Measurements from ENCODE around the gene CCDC88C.

DNA sequence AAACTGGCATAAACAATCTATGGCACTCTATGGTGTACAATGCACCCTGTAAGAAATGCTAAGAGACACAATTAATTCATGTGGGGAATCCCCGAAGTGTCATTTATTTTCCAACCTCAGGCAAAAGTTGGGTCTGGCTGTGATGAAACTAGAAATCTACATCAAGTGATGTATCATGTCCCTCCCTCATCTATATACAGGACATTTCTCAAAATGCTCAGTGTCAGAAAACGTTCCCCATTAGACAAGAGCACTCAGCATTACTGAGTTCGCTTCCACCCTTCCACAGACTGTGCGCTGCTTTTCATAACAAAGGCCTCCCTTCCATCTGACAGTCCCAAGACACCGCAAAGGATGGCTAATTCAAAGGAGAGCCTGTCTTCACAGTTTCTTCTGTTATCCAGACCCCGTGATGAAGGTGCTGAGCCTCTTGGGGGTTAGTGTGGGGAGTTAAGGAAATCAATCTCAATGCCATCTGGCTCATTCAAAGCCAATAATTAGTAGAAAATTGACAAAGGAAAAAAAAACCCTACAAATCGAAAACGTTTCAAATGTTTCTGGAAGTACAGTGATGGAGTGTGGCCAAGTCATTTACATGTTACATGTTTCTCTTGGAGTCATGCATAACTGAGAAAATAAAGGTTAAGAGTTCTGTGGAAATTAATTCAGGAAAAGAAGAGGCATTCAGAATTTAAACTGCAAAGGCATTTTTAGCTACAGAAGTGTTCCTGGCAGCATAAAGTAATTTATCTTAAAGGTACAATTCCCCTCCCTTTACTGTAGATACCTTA is 7.5 kb downstream of the CCDC88C start:
- TF ChIP-seq, protein P1, sequence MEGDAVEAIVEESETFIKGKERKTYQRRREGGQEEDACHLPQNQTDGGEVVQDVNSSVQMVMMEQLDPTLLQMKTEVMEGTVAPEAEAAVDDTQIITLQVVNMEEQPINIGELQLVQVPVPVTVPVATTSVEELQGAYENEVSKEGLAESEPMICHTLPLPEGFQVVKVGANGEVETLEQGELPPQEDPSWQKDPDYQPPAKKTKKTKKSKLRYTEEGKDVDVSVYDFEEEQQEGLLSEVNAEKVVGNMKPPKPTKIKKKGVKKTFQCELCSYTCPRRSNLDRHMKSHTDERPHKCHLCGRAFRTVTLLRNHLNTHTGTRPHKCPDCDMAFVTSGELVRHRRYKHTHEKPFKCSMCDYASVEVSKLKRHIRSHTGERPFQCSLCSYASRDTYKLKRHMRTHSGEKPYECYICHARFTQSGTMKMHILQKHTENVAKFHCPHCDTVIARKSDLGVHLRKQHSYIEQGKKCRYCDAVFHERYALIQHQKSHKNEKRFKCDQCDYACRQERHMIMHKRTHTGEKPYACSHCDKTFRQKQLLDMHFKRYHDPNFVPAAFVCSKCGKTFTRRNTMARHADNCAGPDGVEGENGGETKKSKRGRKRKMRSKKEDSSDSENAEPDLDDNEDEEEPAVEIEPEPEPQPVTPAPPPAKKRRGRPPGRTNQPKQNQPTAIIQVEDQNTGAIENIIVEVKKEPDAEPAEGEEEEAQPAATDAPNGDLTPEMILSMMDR (conservative IDR thresholded peaks at IDR 0.05; ENCODE audit: low read depth, low read length) = no peak
- TF ChIP-seq EZH2 (IDR thresholded peaks at IDR 0.05; ENCODE audit: low read length, unreplicated experiment) (no peak), EZH2phosphoT487 (IDR thresholded peaks at IDR 0.05; ENCODE audit: borderline replicate concordance, low read length) (no peak)

Measured in PC-3 (cell line).